ENCODE results near the gene LGALS9B. TPM values are rescaled to one million over a fixed set of nuclear protein-coding genes. Genes with fewer than 3 reads are reported as not detected.
"Not testable (repeated sequence)": the region's sequence is repeated elsewhere in the genome, so short reads cannot be mapped to it uniquely, and the experiment has no call there.

LGALS9B gene
- total RNA-seq, 1 donor from 2014 or later: not detected

- H3K27ac ChIP-seq; H3K4me3 ChIP-seq; H3K27me3 Mint-ChIP-seq (ENCODE audit: insufficient read depth, low read depth); H3K36me3 Mint-ChIP-seq; H3K9me3 Mint-ChIP-seq; H3K9ac ChIP-seq; H3F3A ChIP-seq (ENCODE audit: low read depth); DNase-seq (ENCODE audit: low spot score); H3K36me3 ChIP-seq; H3K4me1 Mint-ChIP-seq; H4K20me1 ChIP-seq (ENCODE audit: low read depth); H3K9me3 ChIP-seq (ENCODE audit: low read depth); H3K27me3 ChIP-seq; H3K4me2 ChIP-seq; H3K27ac Mint-ChIP-seq; H3K4me3 Mint-ChIP-seq; H3K79me2 ChIP-seq (ENCODE audit: low read depth); H3K4me1 ChIP-seq; H2AFZ ChIP-seq (replicated peaks): not testable (repeated sequence)
These were observed 34.6 kb upstream of the LGALS9B start for GRCh38 chr17:20501896-20502295.

GRCh38 chr17:20500346-20500745 lies 33.0 kb upstream of the LGALS9B start:
- not testable (repeated sequence) for H3K4me1 ChIP-seq; H3K4me3 Mint-ChIP-seq; H3K4me3 ChIP-seq; H3K27ac Mint-ChIP-seq; DNase-seq (ENCODE audit: low spot score); H3K27ac ChIP-seq; H3K36me3 Mint-ChIP-seq; H3K9me3 ChIP-seq (ENCODE audit: low read depth); H3K4me2 ChIP-seq; H3K79me2 ChIP-seq (ENCODE audit: low read depth); H3K27me3 Mint-ChIP-seq (ENCODE audit: insufficient read depth, low read depth); H3F3A ChIP-seq (ENCODE audit: low read depth); H2AFZ ChIP-seq (replicated peaks); H3K9me3 Mint-ChIP-seq; H3K4me1 Mint-ChIP-seq; H3K27me3 ChIP-seq; H3K9ac ChIP-seq; H4K20me1 ChIP-seq (ENCODE audit: low read depth); H3K36me3 ChIP-seq

DNA sequence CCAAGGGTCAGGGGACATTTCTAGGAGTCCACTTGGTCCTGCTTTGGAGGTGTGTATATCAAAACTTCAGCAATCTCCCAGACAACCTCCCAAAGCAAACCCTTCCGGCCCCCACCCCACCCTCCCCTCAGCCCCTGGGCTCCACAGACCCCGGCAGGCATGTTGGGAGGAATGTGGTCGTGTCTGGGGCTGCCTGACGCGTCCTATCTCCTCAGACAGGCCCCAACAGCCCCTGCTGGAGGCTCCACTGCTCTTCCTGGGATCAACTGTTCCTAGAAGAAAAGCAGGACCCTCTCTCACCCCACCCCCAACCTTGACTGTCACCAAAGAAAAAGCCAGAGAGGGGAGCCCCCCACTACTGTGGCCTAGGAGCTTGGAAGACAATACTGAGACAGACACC lies 28.1 kb upstream of the LGALS9B start:
- H3K27me3 Mint-ChIP-seq (ENCODE audit: insufficient read depth, low read depth); H3K27ac ChIP-seq; H2AFZ ChIP-seq (replicated peaks); H3K4me3 ChIP-seq; H3K9me3 Mint-ChIP-seq; H3K4me1 ChIP-seq; H3K9ac ChIP-seq; H3K36me3 Mint-ChIP-seq; H3K4me1 Mint-ChIP-seq; H3K27me3 ChIP-seq; H3K79me2 ChIP-seq (ENCODE audit: low read depth); H3K36me3 ChIP-seq; DNase-seq (ENCODE audit: low spot score); H3K4me2 ChIP-seq; H3K9me3 ChIP-seq (ENCODE audit: low read depth); H3K4me3 Mint-ChIP-seq; H3F3A ChIP-seq (ENCODE audit: low read depth); H3K27ac Mint-ChIP-seq; H4K20me1 ChIP-seq (ENCODE audit: low read depth): not testable (repeated sequence)

GRCh38 chr17:20494735-20495134 lies 27.4 kb upstream of the LGALS9B start:
- not testable (repeated sequence) for H3K9ac ChIP-seq; H3K27me3 Mint-ChIP-seq (ENCODE audit: insufficient read depth, low read depth); H3K36me3 ChIP-seq; H3F3A ChIP-seq (ENCODE audit: low read depth); H3K27ac ChIP-seq; H3K79me2 ChIP-seq (ENCODE audit: low read depth); H3K4me3 ChIP-seq; H3K4me2 ChIP-seq; H3K4me1 Mint-ChIP-seq; H3K9me3 Mint-ChIP-seq; H4K20me1 ChIP-seq (ENCODE audit: low read depth); H3K4me1 ChIP-seq; H3K27ac Mint-ChIP-seq; H3K4me3 Mint-ChIP-seq; H2AFZ ChIP-seq (replicated peaks); H3K36me3 Mint-ChIP-seq; H3K9me3 ChIP-seq (ENCODE audit: low read depth); DNase-seq (ENCODE audit: low spot score); H3K27me3 ChIP-seq

DNA sequence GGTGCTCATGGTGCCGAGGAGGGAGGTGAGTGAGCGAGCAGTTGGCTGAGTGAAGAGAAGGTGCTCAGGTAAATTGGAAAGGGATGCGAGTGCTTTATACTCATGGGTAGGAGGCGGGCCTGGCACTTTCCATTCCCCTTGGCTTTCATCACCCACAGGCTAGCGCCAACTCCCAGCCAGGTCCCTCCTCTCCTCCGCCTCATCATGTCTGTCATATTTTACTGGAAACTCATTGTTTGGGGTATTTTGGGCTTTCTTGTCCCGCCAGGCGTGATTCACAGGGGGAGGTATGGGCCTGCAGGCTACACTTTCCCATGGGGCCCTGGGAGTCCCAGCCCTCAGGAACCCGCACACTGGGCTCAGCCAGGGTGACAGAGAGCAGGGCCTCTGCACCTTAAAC lies 26.8 kb upstream of the LGALS9B start:
- DNase-seq (ENCODE audit: low spot score); H3K4me1 ChIP-seq; H3K79me2 ChIP-seq (ENCODE audit: low read depth); H4K20me1 ChIP-seq (ENCODE audit: low read depth); H3K4me1 Mint-ChIP-seq; H3K4me3 ChIP-seq; H3K36me3 Mint-ChIP-seq; H3K9me3 ChIP-seq (ENCODE audit: low read depth); H3K27ac Mint-ChIP-seq; H3F3A ChIP-seq (ENCODE audit: low read depth); H3K27me3 Mint-ChIP-seq (ENCODE audit: insufficient read depth, low read depth); H3K4me3 Mint-ChIP-seq; H3K4me2 ChIP-seq; H3K9me3 Mint-ChIP-seq; H3K27me3 ChIP-seq; H3K36me3 ChIP-seq; H3K27ac ChIP-seq; H2AFZ ChIP-seq (replicated peaks); H3K9ac ChIP-seq: not testable (repeated sequence)

DNA sequence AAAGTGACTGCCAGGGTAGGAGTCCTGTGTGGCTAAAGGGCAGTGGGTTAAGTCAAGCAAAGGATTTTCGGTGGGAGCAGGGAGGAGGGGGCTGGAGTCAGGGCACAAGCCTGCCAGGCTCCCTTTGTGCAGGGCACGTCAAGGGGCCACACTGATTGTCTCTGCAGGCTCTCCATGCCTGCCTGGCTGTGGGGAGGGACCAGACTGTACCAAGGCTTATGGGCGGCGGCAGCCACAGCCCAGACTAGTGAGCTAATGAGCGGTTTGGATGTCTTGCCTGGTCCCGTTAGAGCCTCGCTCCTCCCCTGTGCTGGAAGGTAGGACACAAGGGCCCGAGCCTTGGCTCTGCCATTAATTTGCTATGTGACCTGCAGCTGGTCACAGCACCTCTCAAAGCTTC lies 25.6 kb upstream of the LGALS9B start:
- not testable (repeated sequence) for H3K4me3 Mint-ChIP-seq; H3K36me3 Mint-ChIP-seq; H3K27me3 Mint-ChIP-seq (ENCODE audit: insufficient read depth, low read depth); H3K9me3 Mint-ChIP-seq; H3K4me2 ChIP-seq; H2AFZ ChIP-seq (replicated peaks); H3K4me1 ChIP-seq; DNase-seq (ENCODE audit: low spot score); H3K4me3 ChIP-seq; H4K20me1 ChIP-seq (ENCODE audit: low read depth); H3K9ac ChIP-seq; H3K9me3 ChIP-seq (ENCODE audit: low read depth); H3K36me3 ChIP-seq; H3K4me1 Mint-ChIP-seq; H3F3A ChIP-seq (ENCODE audit: low read depth); H3K27ac ChIP-seq; H3K27ac Mint-ChIP-seq; H3K27me3 ChIP-seq; H3K79me2 ChIP-seq (ENCODE audit: low read depth)

GRCh38 chr17:20492099-20492498 lies 24.8 kb upstream of the LGALS9B start:
- H3K27ac ChIP-seq; H3K9ac ChIP-seq; H2AFZ ChIP-seq (replicated peaks); H3K4me1 ChIP-seq; H4K20me1 ChIP-seq (ENCODE audit: low read depth); DNase-seq (ENCODE audit: low spot score); H3K4me1 Mint-ChIP-seq; H3K4me3 ChIP-seq; H3K36me3 ChIP-seq; H3K36me3 Mint-ChIP-seq; H3K27me3 Mint-ChIP-seq (ENCODE audit: insufficient read depth, low read depth); H3K27me3 ChIP-seq; H3K9me3 Mint-ChIP-seq; H3K4me2 ChIP-seq; H3K4me3 Mint-ChIP-seq; H3K27ac Mint-ChIP-seq; H3F3A ChIP-seq (ENCODE audit: low read depth); H3K79me2 ChIP-seq (ENCODE audit: low read depth); H3K9me3 ChIP-seq (ENCODE audit: low read depth): not testable (repeated sequence)

DNA sequence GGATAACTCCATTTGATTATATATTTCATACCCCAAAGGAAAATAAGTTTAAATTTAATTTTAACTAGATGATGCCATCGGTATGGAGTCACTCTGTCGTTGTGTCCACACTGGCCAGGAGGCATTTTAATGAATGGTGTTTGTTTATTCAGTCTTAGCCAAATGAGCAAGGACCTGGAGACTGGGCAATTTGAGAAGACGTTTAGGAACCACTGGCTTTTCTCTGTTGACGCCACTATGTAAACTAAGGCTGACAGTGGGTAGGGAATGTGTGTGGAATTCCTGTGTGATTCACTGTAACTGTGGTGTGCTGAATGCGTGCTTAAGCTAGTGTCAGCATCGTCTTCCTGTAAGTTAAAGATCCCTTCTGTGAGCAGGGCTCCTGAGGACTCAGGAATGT lies 17.6 kb upstream of the LGALS9B start:
- H3K79me2 ChIP-seq (ENCODE audit: low read depth); H3K9me3 Mint-ChIP-seq; H3K4me2 ChIP-seq; H3K4me1 ChIP-seq; H3F3A ChIP-seq (ENCODE audit: low read depth); H2AFZ ChIP-seq (replicated peaks); H3K9me3 ChIP-seq (ENCODE audit: low read depth); H3K27me3 Mint-ChIP-seq (ENCODE audit: insufficient read depth, low read depth); H4K20me1 ChIP-seq (ENCODE audit: low read depth); H3K4me3 ChIP-seq; H3K4me1 Mint-ChIP-seq; H3K36me3 Mint-ChIP-seq; H3K9ac ChIP-seq; H3K27ac Mint-ChIP-seq; H3K27me3 ChIP-seq; H3K4me3 Mint-ChIP-seq; H3K36me3 ChIP-seq; H3K27ac ChIP-seq: not testable (repeated sequence)
- peak; percentile 1 for DNase-seq (ENCODE audit: low spot score)

Measured in neural progenitor cell (in vitro differentiated cells).